SK-N-SH treated with all-trans-retinoic acid at 6 μM for 48 hours (cell line): ENCODE measurements around the gene ATP6V0C.

Experiments
- ATAC-seq: fragments of 200-7000 bp; cut with Tn5 transposase; 3 replicates; pipeline ENCODE4 v1.9.1; 2020; ENCODE audit warnings: mild to moderate bottlenecking, moderate library complexity
- ARNTL ChIP-seq: fragments of 450-650 bp; formaldehyde crosslinking; IDR thresholded peaks from 2 replicates; pipeline ENCODE4 v1.5.0; 2020; ENCODE audit warnings: low read depth, mild to moderate bottlenecking, moderate library complexity, borderline replicate concordance
- BACH2 ChIP-seq: fragments of 250-450 bp; sonication (Bioruptor Pico); IDR thresholded peaks from 2 replicates; pipeline ENCODE4 v1.9.0; 2021; ENCODE audit warnings: mild to moderate bottlenecking, borderline replicate concordance
- CSDC2 ChIP-seq: fragments of 250-450 bp; sonication (Bioruptor Pico); IDR thresholded peaks from 2 replicates; pipeline ENCODE4 v1.5.0; 2020; ENCODE audit warnings: mild to moderate bottlenecking, moderate library complexity
- ESRRG ChIP-seq: fragments of 250-450 bp; sonication (Bioruptor Pico); IDR thresholded peaks from 2 replicates; pipeline ENCODE4 v1.6.1; 2021; ENCODE audit warnings: mild to moderate bottlenecking
- GLIS3 ChIP-seq: fragments of 250-450 bp; sonication (Bioruptor Pico); IDR thresholded peaks from 2 replicates; pipeline ENCODE4 v1.5.0; 2020; ENCODE audit warnings: mild to moderate bottlenecking, moderate library complexity
- ISL1 ChIP-seq: fragments of 250-450 bp; sonication (Bioruptor Pico); IDR thresholded peaks from 2 replicates; pipeline ENCODE4 v2.1.2; 2022; ENCODE audit warnings: mild to moderate bottlenecking, moderate library complexity
- OSR1 ChIP-seq: fragments of 250-450 bp; sonication (Bioruptor Pico); IDR thresholded peaks from 2 replicates; pipeline ENCODE4 v1.8.0; 2022; ENCODE audit warnings: moderate library complexity, mild to moderate bottlenecking, inconsistent platforms
- POU6F1 ChIP-seq: fragments of 250-450 bp; sonication (Bioruptor Pico); IDR thresholded peaks from 2 replicates; pipeline ENCODE4 v1.8.0; 2021; ENCODE audit warnings: low read depth, mild to moderate bottlenecking, moderate library complexity, borderline replicate concordance
- PPARA ChIP-seq: fragments of 250-450 bp; sonication (Bioruptor Pico); IDR thresholded peaks from 2 replicates; pipeline ENCODE4 v1.5.0; 2020; ENCODE audit warnings: mild to moderate bottlenecking, borderline replicate concordance
- RARB ChIP-seq: fragments of 250-450 bp; sonication (Bioruptor Pico); IDR thresholded peaks from 2 replicates; pipeline ENCODE4 v1.8.0; 2021; ENCODE audit warnings: mild to moderate bottlenecking, moderate library complexity
- SNAI2 ChIP-seq: fragments of 250-450 bp; sonication (Bioruptor Pico); IDR thresholded peaks from 2 replicates; pipeline ENCODE4 v1.5.0; 2020; ENCODE audit warnings: mild to moderate bottlenecking, moderate library complexity
- TCF4 ChIP-seq: fragments of 250-450 bp; sonication (Bioruptor Pico); IDR thresholded peaks from 2 replicates; pipeline ENCODE4 v1.8.0; 2021; ENCODE audit warnings: mild to moderate bottlenecking, moderate library complexity, borderline replicate concordance
- TOX ChIP-seq: fragments of 250-450 bp; sonication (Bioruptor Pico); IDR thresholded peaks from 2 replicates; pipeline ENCODE4 v1.8.0; 2021; ENCODE audit warnings: mild to moderate bottlenecking, moderate library complexity, borderline replicate concordance
- ZC3H10 ChIP-seq: fragments of 250-450 bp; sonication (Bioruptor Pico); IDR thresholded peaks from 2 replicates; pipeline ENCODE4 v1.5.1; 2021; ENCODE audit warnings: mild to moderate bottlenecking, moderate library complexity
- ZFP3 ChIP-seq: fragments of 250-450 bp; sonication (Bioruptor Pico); IDR thresholded peaks from 2 replicates; pipeline ENCODE4 v1.5.0; 2020; ENCODE audit warnings: mild to moderate bottlenecking, moderate library complexity
- ZNF565 ChIP-seq: fragments of 450-650 bp; formaldehyde crosslinking; conservative IDR thresholded peaks from 2 replicates; pipeline ENCODE4 v1.5.0; 2020; ENCODE audit warnings: low read depth, mild to moderate bottlenecking, moderate library complexity
- ZNF70 ChIP-seq: fragments of 450-650 bp; formaldehyde crosslinking; IDR thresholded peaks from 2 replicates; pipeline ENCODE4 v1.5.0; 2020; ENCODE audit warnings: mild to moderate bottlenecking, moderate library complexity
- ZNF8 ChIP-seq: fragments of 450-650 bp; formaldehyde crosslinking; IDR thresholded peaks from 2 replicates; pipeline ENCODE4 v1.5.0; 2020; ENCODE audit warnings: mild to moderate bottlenecking, moderate library complexity
- TF ChIP-seq, protein P1 (sequence below): fragments of 250-450 bp; sonication (Bioruptor Pico); IDR thresholded peaks from 2 replicates; pipeline ENCODE4 v1.5.1; 2021; ENCODE audit warnings: mild to moderate bottlenecking, moderate library complexity
- TF ChIP-seq, protein P2 (sequence below): fragments of 250-450 bp; sonication (Bioruptor Pico); IDR thresholded peaks from 2 replicates; pipeline ENCODE4 v1.8.0; 2020; ENCODE audit warnings: mild to moderate bottlenecking, moderate library complexity, borderline replicate concordance

Gene ATP6V0C

GRCh38 chr16:2524339-2524938, 10.7 kb downstream of the ATP6V0C start:
- TF ChIP-seq, protein P1, sequence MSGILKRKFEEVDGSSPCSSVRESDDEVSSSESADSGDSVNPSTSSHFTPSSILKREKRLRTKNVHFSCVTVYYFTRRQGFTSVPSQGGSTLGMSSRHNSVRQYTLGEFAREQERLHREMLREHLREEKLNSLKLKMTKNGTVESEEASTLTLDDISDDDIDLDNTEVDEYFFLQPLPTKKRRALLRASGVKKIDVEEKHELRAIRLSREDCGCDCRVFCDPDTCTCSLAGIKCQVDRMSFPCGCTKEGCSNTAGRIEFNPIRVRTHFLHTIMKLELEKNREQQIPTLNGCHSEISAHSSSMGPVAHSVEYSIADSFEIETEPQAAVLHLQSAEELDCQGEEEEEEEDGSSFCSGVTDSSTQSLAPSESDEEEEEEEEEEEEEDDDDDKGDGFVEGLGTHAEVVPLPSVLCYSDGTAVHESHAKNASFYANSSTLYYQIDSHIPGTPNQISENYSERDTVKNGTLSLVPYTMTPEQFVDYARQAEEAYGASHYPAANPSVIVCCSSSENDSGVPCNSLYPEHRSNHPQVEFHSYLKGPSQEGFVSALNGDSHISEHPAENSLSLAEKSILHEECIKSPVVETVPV (CRISPR knock-in tag): no peak
- TF ChIP-seq TCF4 (no peak), ARNTL (no peak), GLIS3 (CRISPR knock-in tag) (no peak), ZFP3 (CRISPR knock-in tag) (no peak), OSR1 (CRISPR knock-in tag) (no peak), ISL1 (CRISPR knock-in tag) (no peak), SNAI2 (no peak), ZNF8 (no peak), POU6F1 (CRISPR knock-in tag) (no peak), BACH2 (no peak), ZC3H10 (CRISPR knock-in tag) (no peak), ZNF565 (CRISPR knock-in tag) (no peak), RARB (no peak)
- TF ChIP-seq, protein P2, sequence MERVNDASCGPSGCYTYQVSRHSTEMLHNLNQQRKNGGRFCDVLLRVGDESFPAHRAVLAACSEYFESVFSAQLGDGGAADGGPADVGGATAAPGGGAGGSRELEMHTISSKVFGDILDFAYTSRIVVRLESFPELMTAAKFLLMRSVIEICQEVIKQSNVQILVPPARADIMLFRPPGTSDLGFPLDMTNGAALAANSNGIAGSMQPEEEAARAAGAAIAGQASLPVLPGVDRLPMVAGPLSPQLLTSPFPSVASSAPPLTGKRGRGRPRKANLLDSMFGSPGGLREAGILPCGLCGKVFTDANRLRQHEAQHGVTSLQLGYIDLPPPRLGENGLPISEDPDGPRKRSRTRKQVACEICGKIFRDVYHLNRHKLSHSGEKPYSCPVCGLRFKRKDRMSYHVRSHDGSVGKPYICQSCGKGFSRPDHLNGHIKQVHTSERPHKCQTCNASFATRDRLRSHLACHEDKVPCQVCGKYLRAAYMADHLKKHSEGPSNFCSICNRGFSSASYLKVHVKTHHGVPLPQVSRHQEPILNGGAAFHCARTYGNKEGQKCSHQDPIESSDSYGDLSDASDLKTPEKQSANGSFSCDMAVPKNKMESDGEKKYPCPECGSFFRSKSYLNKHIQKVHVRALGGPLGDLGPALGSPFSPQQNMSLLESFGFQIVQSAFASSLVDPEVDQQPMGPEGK (CRISPR knock-in tag): no peak
- ATAC-seq: no peak

- ATAC-seq: no peak
- no peak for TF ChIP-seq CSDC2 (CRISPR knock-in tag)
- no peak for TF ChIP-seq ZNF70 (CRISPR knock-in tag)
- TF ChIP-seq, protein P2 (CRISPR knock-in tag): no peak
- TF ChIP-seq ZC3H10 (CRISPR knock-in tag): no peak
- TF ChIP-seq SNAI2: no peak
- TF ChIP-seq GLIS3 (CRISPR knock-in tag): no peak
- TF ChIP-seq ZNF565 (CRISPR knock-in tag): no peak
- TF ChIP-seq, protein P1 (CRISPR knock-in tag): no peak
- no peak for TF ChIP-seq TCF4
- no peak for TF ChIP-seq TOX (CRISPR knock-in tag)
- TF ChIP-seq PPARA: no peak
- no peak for TF ChIP-seq ESRRG (CRISPR knock-in tag)
Observed at GRCh38 chr16:2526135-2526534, 12.4 kb downstream of the ATP6V0C start.

DNA sequence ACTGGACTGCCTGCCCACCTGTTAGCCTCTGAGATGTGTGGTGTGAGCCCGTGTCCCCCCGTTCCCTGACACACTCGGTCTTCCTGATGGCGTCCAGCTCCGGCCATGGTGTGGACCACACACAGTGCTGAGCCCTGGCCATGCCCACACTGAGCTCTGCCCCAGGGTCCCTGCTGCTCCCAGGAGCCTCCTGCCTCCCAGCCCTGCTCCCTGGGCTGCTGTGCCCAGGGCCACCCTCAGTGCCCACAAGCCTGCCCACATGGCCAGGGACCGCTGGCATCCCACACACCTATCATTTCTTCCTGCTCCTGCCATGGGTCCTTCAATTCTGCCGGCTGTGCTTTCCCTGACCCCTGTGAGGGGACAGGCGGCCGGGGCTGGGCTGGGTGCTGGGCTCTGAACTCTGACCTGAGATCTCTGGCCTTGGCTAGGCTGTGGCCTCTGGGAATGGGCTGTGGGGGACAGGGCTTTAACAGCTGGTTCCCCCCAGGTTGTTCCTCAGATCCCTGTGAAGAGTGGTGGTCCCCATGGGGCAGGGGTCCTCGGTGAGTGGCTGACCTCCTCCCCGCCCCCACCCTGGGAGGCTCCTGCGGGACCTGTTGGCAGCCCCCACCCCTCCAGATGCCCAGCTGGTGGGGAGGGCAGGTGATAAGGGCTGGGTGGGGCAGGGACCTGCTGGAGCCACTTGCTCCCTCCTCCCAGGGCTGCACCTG, 13.5 kb downstream of the ATP6V0C start:
- TF ChIP-seq ZNF8: no peak
- no peak for ATAC-seq

DNA sequence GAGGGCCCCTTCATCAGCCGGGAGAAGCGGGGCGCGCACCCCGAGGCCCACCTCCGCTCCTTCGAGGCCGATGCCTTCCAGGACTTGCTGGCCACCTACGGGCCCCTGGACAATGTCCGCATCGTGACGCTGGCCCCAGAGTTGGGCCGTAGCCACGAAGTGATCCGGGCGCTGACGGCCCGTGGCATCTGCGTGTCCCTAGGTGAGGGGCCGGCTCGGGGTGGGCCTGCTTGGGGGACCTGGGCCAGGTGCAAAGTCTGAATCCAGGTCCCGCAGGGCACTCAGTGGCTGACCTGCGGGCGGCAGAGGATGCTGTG, 14.0 kb downstream of the ATP6V0C start:
- TF ChIP-seq GLIS3 (CRISPR knock-in tag) (no peak), TOX (CRISPR knock-in tag) (no peak), ZFP3 (CRISPR knock-in tag) (no peak), POU6F1 (CRISPR knock-in tag) (no peak), ISL1 (CRISPR knock-in tag) (no peak), SNAI2 (no peak), TCF4 (no peak)
- no peak for ATAC-seq
